ENCODE data around the gene UCMA. TPM values are rescaled to one million over a fixed set of nuclear protein-coding genes. Genes with fewer than 3 reads are reported as not detected.

The UCMA gene
- total RNA-seq (2022; extraction: Qiagen RNA extraction), result not detected in 5 replicates

GRCh38 chr10:13234172-13234571 lies at the start of gene UCMA:
UCMA (minus strand) TSS chr10:13234374; CDS start chr10:13234258, 116 bp downstream.

Other genes starting within 250 kb of the UCMA start
- 0.98 to 1.4 TPM (median 1.3 TPM) in 5 replicates for gene CCDC3, start 232.7 kb downstream of the UCMA start, total RNA-seq (2022; extraction: Qiagen RNA extraction)
- gene OPTN, start 134.2 kb downstream of the UCMA start, total RNA-seq (2022; extraction: Qiagen RNA extraction), result 52.1 to 64.9 TPM (median 54.1 TPM) in 5 replicates
- 21.2 to 25.5 TPM (median 23.0 TPM) in 5 replicates for gene MCM10, start 72.8 kb downstream of the UCMA start, total RNA-seq (2022; extraction: Qiagen RNA extraction)
- 29.5 to 32.3 TPM (median 30.8 TPM) in 5 replicates for gene PHYH, start 65.7 kb upstream of the UCMA start, total RNA-seq (2022; extraction: Qiagen RNA extraction)
- 55.6 to 72.0 TPM (median 66.3 TPM) in 5 replicates for gene SEPHS1, start 113.9 kb upstream of the UCMA start, total RNA-seq (2022; extraction: Qiagen RNA extraction)

All from A549 treated with Mapracorat at 1 μM for 4 hours (cell line).